HG02623 (cell line): Measurements from ENCODE around the gene ZNF235.
"Not testable (repeated sequence)": the region's sequence is repeated elsewhere in the genome, so short reads cannot be mapped to it uniquely, and the experiment has no call there.

Experiments used
- ATAC-seq: cut with Tn5 transposase; IDR thresholded peaks from one replicate; pipeline ENCODE4 v1.9.1; 2021; ENCODE audit warnings: moderate library complexity; ENCODE audit not compliant: unreplicated experiment

Gene ZNF235

GRCh38 chr19:44258136-44258535 is 46.7 kb downstream of the ZNF235 start:
- no peak for ATAC-seq

DNA sequence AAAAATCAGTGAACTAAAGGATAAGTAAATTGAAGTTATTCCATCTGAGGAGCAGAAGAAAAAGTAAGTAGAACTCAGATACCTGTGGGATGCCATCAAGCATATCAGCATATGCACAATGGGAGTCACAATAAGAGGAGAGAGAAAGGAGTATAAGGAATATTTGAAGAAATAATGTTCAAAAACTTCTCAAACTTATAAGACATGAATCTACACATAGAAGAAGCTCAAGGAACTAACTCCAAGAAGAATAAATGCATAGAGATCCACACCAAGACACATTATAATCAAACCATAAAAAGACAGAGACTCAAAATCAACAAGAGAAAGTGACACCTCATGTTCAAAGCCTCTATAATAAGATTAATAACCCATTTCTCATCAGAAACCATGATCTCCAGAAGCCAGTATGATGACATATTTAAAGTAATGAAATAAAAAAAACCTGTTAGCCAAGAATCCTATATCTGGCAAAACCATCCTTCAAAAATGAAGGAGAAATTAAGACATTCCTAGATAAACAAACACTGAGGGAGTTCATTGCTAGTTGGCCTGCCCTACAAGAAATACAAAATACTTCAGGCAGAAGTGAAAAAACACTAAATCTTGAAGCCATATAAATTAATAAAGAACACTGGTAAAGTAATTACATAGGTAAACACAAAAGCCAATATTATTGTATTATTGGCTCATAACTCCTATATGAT is 49.0 kb downstream of the ZNF235 start:
- ATAC-seq = no peak

- ATAC-seq = no peak
Measured at GRCh38 chr19:44254496-44254895, 50.3 kb downstream of the ZNF235 start.

GRCh38 chr19:44253392-44253791 is 51.4 kb downstream of the ZNF235 start:
- ATAC-seq = not testable (repeated sequence)

DNA sequence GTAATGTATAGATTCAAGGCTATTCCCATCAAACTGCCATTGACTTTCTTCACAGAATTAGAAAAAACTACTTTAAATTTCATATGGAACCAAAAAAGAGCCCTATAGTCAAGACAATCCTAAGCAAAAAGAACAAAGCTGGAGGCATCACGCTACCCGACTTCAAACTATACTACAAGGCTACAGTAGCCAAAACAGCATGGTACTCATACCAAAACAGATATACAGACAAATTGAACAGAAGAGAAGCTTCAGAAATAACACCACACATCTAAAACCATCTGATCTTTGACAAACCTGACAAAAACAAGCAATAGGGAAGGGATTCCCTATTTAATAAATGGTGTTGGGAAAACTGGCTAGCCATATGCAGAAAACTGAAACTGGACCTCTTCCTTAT is 52.5 kb downstream of the ZNF235 start:
- ATAC-seq = not testable (repeated sequence)

GRCh38 chr19:44236384-44236783 is 68.4 kb downstream of the ZNF235 start:
- no peak for ATAC-seq
